DND-41 (cell line): ENCODE data around the gene SEMA5B.

ENCODE experiments used
- ATAC-seq: fragments of 200-7000 bp; cut with Tn5 transposase; 3 replicates; pipeline ENCODE4 v1.9.1; 2021; ENCODE audit warnings: low read depth; ENCODE audit not compliant: insufficient read depth
- DNase-seq: peaks from one replicate; pipeline ENCODE4 v3.0.0-alpha.2; 2020
- H2AFZ ChIP-seq: 2 replicates; pipeline ENCODE4 v1.6.0; 2012; ENCODE audit warnings: low read depth, low read length
- H3K27ac ChIP-seq: 2 replicates; pipeline ENCODE4 v1.5.1; 2012; ENCODE audit warnings: low read length, inconsistent platforms
- H3K27me3 ChIP-seq: fragments of 200-600 bp; sonication (generic); 2 replicates; pipeline ENCODE4 v1.6.0; 2012; ENCODE audit warnings: low read length, mild to moderate bottlenecking, inconsistent platforms; ENCODE audit not compliant: insufficient read depth, poor library complexity
- H3K36me3 ChIP-seq: 2 replicates; pipeline ENCODE4 v1.5.1; 2012; ENCODE audit warnings: low read length, inconsistent platforms; ENCODE audit not compliant: insufficient read depth
- H3K4me1 ChIP-seq: 2 replicates; pipeline ENCODE4 v1.5.1; 2012; ENCODE audit warnings: mild to moderate bottlenecking, low read length; ENCODE audit not compliant: insufficient read depth
- H3K4me2 ChIP-seq: 2 replicates; pipeline ENCODE4 v1.6.0; 2012; ENCODE audit warnings: mild to moderate bottlenecking, moderate library complexity, low read length, inconsistent platforms; ENCODE audit not compliant: insufficient read depth
- H3K4me3 ChIP-seq, 2 experiments: fragments of 200-600 bp in 1 of 2; shearing (Covaris generic) in 1 of 2; 2 replicates each; pipeline ENCODE4 v1.5.1; 2012 to 2016; ENCODE audit warnings: inconsistent platforms in 2 of 2, low read length in 2 of 2, mild to moderate bottlenecking in 2 of 2, low read depth in 1 of 2, moderate library complexity in 1 of 2
- H3K79me2 ChIP-seq: 2 replicates; pipeline ENCODE4 v1.6.0; 2012; ENCODE audit warnings: low read length, inconsistent platforms; ENCODE audit not compliant: insufficient read depth
- H3K9ac ChIP-seq: 2 replicates; pipeline ENCODE4 v1.6.0; 2012; ENCODE audit warnings: low read depth, mild to moderate bottlenecking, inconsistent platforms, low read length, moderate library complexity
- H3K9me3 ChIP-seq: 2 replicates; pipeline ENCODE4 v1.5.1; 2012; ENCODE audit warnings: low read length, moderate library complexity, mild to moderate bottlenecking, inconsistent platforms; ENCODE audit not compliant: insufficient read depth, severe bottlenecking
- H4K20me1 ChIP-seq: 2 replicates; pipeline ENCODE4 v1.6.0; 2012; ENCODE audit warnings: low read length; ENCODE audit not compliant: insufficient read depth
- CTCF ChIP-seq: IDR thresholded peaks from 2 replicates; pipeline ENCODE4 v1.5.1; 2012; ENCODE audit warnings: borderline replicate concordance, low read length, moderate library complexity, mild to moderate bottlenecking; ENCODE audit not compliant: poor library complexity, severe bottlenecking; ENCODE audit errors: extremely low read depth
- EZH2 ChIP-seq: IDR thresholded peaks from 3 replicates; pipeline ENCODE4 v1.6.1; 2012; ENCODE audit warnings: borderline replicate concordance, low read depth, mild to moderate bottlenecking, moderate library complexity, low read length, inconsistent platforms; ENCODE audit not compliant: severe bottlenecking

Gene SEMA5B

GRCh38 chr3:122940628-122941086 is 86.9 kb downstream of the SEMA5B start:
- H3K27ac ChIP-seq: no peak overlapping the region
- ATAC-seq (no peak), DNase-seq (no peak)
- no peak overlapping the region for H3K4me3 ChIP-seq
- no peaks in the 10 kb centered on the region for H3K27me3 ChIP-seq
- no peak overlapping the region for H3K9ac ChIP-seq
- no peaks in the 10 kb centered on the region for H4K20me1 ChIP-seq
- H3K4me1 ChIP-seq: no peaks in the 10 kb centered on the region
- no peak for TF ChIP-seq CTCF
- no peak overlapping the region for H2AFZ ChIP-seq
- H3K79me2 ChIP-seq: no peaks in the 10 kb centered on the region
- no peaks in the 10 kb centered on the region for H3K9me3 ChIP-seq
- no peak overlapping the region for H3K4me2 ChIP-seq
- H3K36me3 ChIP-seq: no peaks in the 10 kb centered on the region

- TF ChIP-seq CTCF: no peak
- TF ChIP-seq EZH2: no peak
Observed at GRCh38 chr3:122938783-122939425, 88.7 kb downstream of the SEMA5B start.

GRCh38 chr3:122937745-122938144 is 89.8 kb downstream of the SEMA5B start:
- Histone ChIP-seq H3K4me3 (no peak overlapping the region), H3K27me3 (peaks cover 4% of the 10 kb centered on the region), H4K20me1 (no peaks in the 10 kb centered on the region), H3K4me1 (no peaks in the 10 kb centered on the region), H3K9me3 (no peaks in the 10 kb centered on the region), H3K4me2 (no peak overlapping the region), H3K36me3 (no peaks in the 10 kb centered on the region), H2AFZ (no peak overlapping the region), H3K9ac (no peak overlapping the region), H3K27ac (no peak overlapping the region), H3K79me2 (no peaks in the 10 kb centered on the region)
- ATAC-seq (no peak), DNase-seq (no peak)
- TF ChIP-seq CTCF (no peak), EZH2 (no peak)

More at GRCh38 chr3:122938783-122939425, 88.7 kb downstream of the SEMA5B start:
- Histone ChIP-seq H3K9ac (no peak overlapping the region), H3K9me3 (no peaks in the 10 kb centered on the region), H3K4me1 (no peaks in the 10 kb centered on the region), H3K79me2 (no peaks in the 10 kb centered on the region), H3K27ac (no peak overlapping the region), H3K4me2 (no peak overlapping the region), H3K27me3 (no peaks in the 10 kb centered on the region), H3K36me3 (no peaks in the 10 kb centered on the region), H3K4me3 (no peak overlapping the region), H2AFZ (no peak overlapping the region), H4K20me1 (no peaks in the 10 kb centered on the region)
- no peak for ATAC-seq
- DNase-seq: no peak

GRCh38 chr3:122936986-122937385 is 90.6 kb downstream of the SEMA5B start:
- Histone ChIP-seq H3K4me2 (no peak overlapping the region), H3K4me1 (no peaks in the 10 kb centered on the region), H3K9ac (no peak overlapping the region), H3K9me3 (no peaks in the 10 kb centered on the region), H3K27ac (no peak overlapping the region), H3K27me3 (peaks cover 10% of the 10 kb centered on the region), H3K36me3 (no peaks in the 10 kb centered on the region), H4K20me1 (no peaks in the 10 kb centered on the region), H3K79me2 (no peaks in the 10 kb centered on the region), H3K4me3 (no peak overlapping the region), H2AFZ (no peak overlapping the region)
- TF ChIP-seq EZH2: no peak
- TF ChIP-seq CTCF: no peak
- no peak for ATAC-seq
- no peak for DNase-seq
